Liver (tissue), 9 donors: Measurements from ENCODE around the gene TIAM2. TPM values are rescaled to one million over a fixed set of nuclear protein-coding genes. Genes with fewer than 3 reads are reported as not detected.

Experiments used
- DNase-seq: peaks from one replicate; pipeline ENCODE4 v3.0.0-alpha.2; 2017; ENCODE audit warnings: low spot score
- H3K27ac ChIP-seq, 2 donors: one replicate each; pipeline ENCODE4 v1.7.0; 2013; ENCODE audit warnings: inconsistent platforms in 2 of 2, low read length in 2 of 2, control low read depth in 1 of 2, low read depth in 1 of 2, mild to moderate bottlenecking in 1 of 2
- H3K27me3 ChIP-seq, 4 donors: one replicate each; pipeline versions ENCODE4 v1.6.1 to v1.7.0; 2013; ENCODE audit warnings: low read length in 3 of 4, inconsistent platforms in 1 of 4, mild to moderate bottlenecking in 1 of 4, moderate library complexity in 1 of 4; ENCODE audit not compliant: control insufficient read depth in 4 of 4, insufficient read depth in 4 of 4
- H3K36me3 ChIP-seq, 4 donors: one replicate each; pipeline versions ENCODE4 v1.6.1 to v1.7.0; 2013; ENCODE audit warnings: low read length in 3 of 4, mild to moderate bottlenecking in 3 of 4, low read depth in 1 of 4, moderate library complexity in 1 of 4; ENCODE audit not compliant: control insufficient read depth in 4 of 4, insufficient read depth in 3 of 4
- H3K4me1 ChIP-seq, 4 donors: one replicate each; pipeline versions ENCODE4 v1.6.1 to v1.7.0; 2013; ENCODE audit warnings: low read length in 3 of 4, mild to moderate bottlenecking in 3 of 4, moderate library complexity in 1 of 4; ENCODE audit not compliant: control insufficient read depth in 4 of 4, insufficient read depth in 4 of 4
- H3K4me3 ChIP-seq, 3 donors: one replicate each; pipeline versions ENCODE4 v1.6.1 to v1.7.0; 2013; ENCODE audit warnings: low read length in 3 of 3, control low read depth in 1 of 3, low read depth in 1 of 3, mild to moderate bottlenecking in 1 of 3
- H3K9ac ChIP-seq, 2 donors: one replicate each; pipeline ENCODE4 v1.7.0; 2013; ENCODE audit warnings: low read length in 2 of 2, mild to moderate bottlenecking in 2 of 2, moderate library complexity in 2 of 2, control low read depth in 1 of 2, low read depth in 1 of 2
- H3K9me3 ChIP-seq, 4 donors: one replicate each; pipeline versions ENCODE4 v1.6.1 to v1.7.0; 2013; ENCODE audit warnings: low read length in 3 of 4; ENCODE audit not compliant: control insufficient read depth in 4 of 4
- EGR1 ChIP-seq, 2 donors: IDR thresholded peaks; 2 replicates each; pipeline ENCODE4 v1.6.1; 2016 to 2018; ENCODE audit warnings: antibody characterized with exemption in 2 of 2, low read depth in 2 of 2
- FOXA1 ChIP-seq: IDR thresholded peaks from 2 replicates; pipeline ENCODE4 v1.6.1; 2016; ENCODE audit warnings: antibody characterized with exemption
- FOXA2 ChIP-seq: IDR thresholded peaks from 2 replicates; pipeline ENCODE4 v1.6.1; 2016; ENCODE audit warnings: antibody characterized with exemption
- GABPA ChIP-seq, 2 donors: IDR thresholded peaks in 1 of 2; conservative IDR thresholded peaks in 1 of 2; 2 replicates each; pipeline ENCODE4 v1.6.1; 2016; ENCODE audit warnings: antibody characterized with exemption in 2 of 2, mild to moderate bottlenecking in 1 of 2, moderate library complexity in 1 of 2
- HNF4A ChIP-seq, 2 donors: conservative IDR thresholded peaks; 2 replicates each; pipeline ENCODE4 v1.6.1; 2016; ENCODE audit warnings: antibody characterized with exemption in 2 of 2, mild to moderate bottlenecking in 2 of 2
- JUND ChIP-seq, 2 donors: IDR thresholded peaks; 2 replicates each; pipeline ENCODE4 v1.6.1; 2016; ENCODE audit warnings: antibody characterized with exemption in 2 of 2
- NR2F2 ChIP-seq: IDR thresholded peaks from 2 replicates; pipeline ENCODE4 v1.6.1; 2016; ENCODE audit warnings: antibody characterized with exemption
- RXRA ChIP-seq, 2 donors: IDR thresholded peaks; 2 replicates each; pipeline ENCODE4 v1.6.1; 2017 to 2018; ENCODE audit warnings: antibody characterized with exemption in 2 of 2, mild to moderate bottlenecking in 1 of 2
- SP1 ChIP-seq: IDR thresholded peaks from 2 replicates; pipeline ENCODE4 v1.6.1; 2018; ENCODE audit warnings: antibody characterized with exemption, mild to moderate bottlenecking
- TAF1 ChIP-seq: conservative IDR thresholded peaks from 2 replicates; pipeline ENCODE4 v1.6.1; 2016; ENCODE audit warnings: antibody characterized with exemption, mild to moderate bottlenecking
- YY1 ChIP-seq: IDR thresholded peaks from 2 replicates; pipeline ENCODE4 v1.6.1; 2016; ENCODE audit warnings: antibody characterized with exemption, mild to moderate bottlenecking
- WGBS: extraction: QIAGEN DNeasy Blood & Tissue Kit; methylation state at CpG from one replicate; pipeline ENCODE4 v1.1.7; 2013; 5-methylcytosine and 5-hydroxymethylcytosine counted together
- polyA plus RNA-seq, 2 donors: library from polyadenylated mRNA; stranded (reverse) in 1 of 2; unstranded in 1 of 2; fragments of 200-250 nt in 1 of 2; fragments of >200 nt in 1 of 2; fragmentation: Nextera tagmentation in 1 of 2; extraction: Ambion mirVana in 1 of 2; gene quantifications; one replicate each; pipeline versions ENCODE4 v1.2.1 to v1.2.3, GENCODE V29; 2013 to 2015
- total RNA-seq, 2 donors: library from RNA; depleted of rRNA; stranded (reverse); fragments of >200 nt; gene quantifications; one replicate each; pipeline ENCODE4 v1.2.3, GENCODE V29; 2014
- TF ChIP-seq, protein P1 (sequence below): IDR thresholded peaks from 2 replicates; pipeline ENCODE4 v1.6.1; 2016; ENCODE audit warnings: antibody characterized with exemption, mild to moderate bottlenecking
- TF ChIP-seq, protein P2 (sequence below): IDR thresholded peaks from 2 replicates; pipeline ENCODE4 v1.6.1; 2016; ENCODE audit warnings: antibody characterized with exemption
- TF ChIP-seq, protein P3 (sequence below): IDR thresholded peaks from 2 replicates; pipeline ENCODE4 v1.6.1; 2016; ENCODE audit warnings: antibody characterized with exemption
- TF ChIP-seq, protein P4 (sequence below): fragments of 150-350 bp; IDR thresholded peaks from 2 replicates; pipeline ENCODE4 v1.5.1; 2017; ENCODE audit warnings: improper control_type of control experiment, low read depth, low read length; ENCODE audit not compliant: missing input control
- donor health status: healthy.
- donor health status: healthy.
- donor health status: healthy.
- donor health status: healthy.
- donor health status: healthy.

Gene TIAM2
- total and polyA plus RNA-seq, 4 donors: 0.62 to 3.7 (median 2.4) TPM

DNA sequence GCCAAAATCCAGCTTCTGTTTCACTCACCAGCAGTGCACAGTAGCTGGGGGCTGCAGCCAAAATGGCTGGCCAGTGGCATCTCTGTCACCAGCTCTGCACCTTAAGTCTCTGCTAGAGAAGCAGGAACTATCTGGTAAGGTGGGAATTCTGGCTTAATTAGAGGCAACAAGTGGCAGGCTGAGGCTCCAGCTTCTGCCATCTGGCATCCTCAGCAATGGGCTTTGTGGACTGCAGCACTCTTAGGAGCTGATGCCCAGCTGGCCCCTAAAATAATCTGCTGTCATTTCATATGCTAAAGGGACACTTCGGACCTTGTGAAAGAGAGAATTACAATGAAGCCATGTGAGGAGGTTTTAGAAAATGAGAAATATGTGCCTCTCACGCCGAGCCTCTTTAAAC lies 264.1 kb downstream of the TIAM2 start:
- Histone ChIP-seq H3K36me3 (peaks cover 8 to 50% (median 34%) of the 10 kb centered on the region in 4 donors), H3K4me3 (no peak overlapping the region)

DNA sequence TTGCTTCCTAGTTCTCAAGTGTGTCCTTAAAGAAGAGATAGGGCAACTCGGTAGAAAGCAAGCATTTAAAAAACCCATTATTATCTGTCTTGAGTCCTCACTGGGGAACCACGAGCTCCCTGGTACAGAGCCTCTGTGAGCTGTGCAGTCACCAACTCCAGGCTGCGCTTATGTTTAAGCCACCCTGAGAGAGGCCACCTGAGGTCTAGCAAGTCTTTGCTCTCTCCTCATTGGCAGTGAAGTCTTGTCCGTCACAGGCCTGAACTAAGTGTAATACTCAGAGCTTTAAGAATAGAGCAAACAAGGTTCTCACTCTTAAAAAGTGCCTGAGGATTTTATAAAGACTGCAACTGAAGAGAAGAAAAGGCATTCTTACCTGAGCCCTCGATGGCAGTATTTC lies 264.8 kb downstream of the TIAM2 start:
- 96% methylated on average over 5 of the region's 5 CpGs for WGBS
- H3K9me3 ChIP-seq: no peaks in the 10 kb centered on the region
- TF ChIP-seq EGR1 (IDR thresholded peaks at IDR 0.05; ENCODE audit: low read depth in 2 of 2) (no peak), NR2F2 (no peak), RXRA (IDR thresholded peaks at IDR 0.05) (no peak), YY1 (no peak), JUND (IDR thresholded peaks at IDR 0.05) (no peak), FOXA1 (no peak), GABPA (IDR thresholded peaks at IDR 0.05 in 1 of 2, conservative IDR thresholded peaks at IDR 0.05 in 1 of 2) (no peak), FOXA2 (no peak), HNF4A (conservative IDR thresholded peaks at IDR 0.05) (no peak), SP1 (no peak)
- TF ChIP-seq, protein P1, sequence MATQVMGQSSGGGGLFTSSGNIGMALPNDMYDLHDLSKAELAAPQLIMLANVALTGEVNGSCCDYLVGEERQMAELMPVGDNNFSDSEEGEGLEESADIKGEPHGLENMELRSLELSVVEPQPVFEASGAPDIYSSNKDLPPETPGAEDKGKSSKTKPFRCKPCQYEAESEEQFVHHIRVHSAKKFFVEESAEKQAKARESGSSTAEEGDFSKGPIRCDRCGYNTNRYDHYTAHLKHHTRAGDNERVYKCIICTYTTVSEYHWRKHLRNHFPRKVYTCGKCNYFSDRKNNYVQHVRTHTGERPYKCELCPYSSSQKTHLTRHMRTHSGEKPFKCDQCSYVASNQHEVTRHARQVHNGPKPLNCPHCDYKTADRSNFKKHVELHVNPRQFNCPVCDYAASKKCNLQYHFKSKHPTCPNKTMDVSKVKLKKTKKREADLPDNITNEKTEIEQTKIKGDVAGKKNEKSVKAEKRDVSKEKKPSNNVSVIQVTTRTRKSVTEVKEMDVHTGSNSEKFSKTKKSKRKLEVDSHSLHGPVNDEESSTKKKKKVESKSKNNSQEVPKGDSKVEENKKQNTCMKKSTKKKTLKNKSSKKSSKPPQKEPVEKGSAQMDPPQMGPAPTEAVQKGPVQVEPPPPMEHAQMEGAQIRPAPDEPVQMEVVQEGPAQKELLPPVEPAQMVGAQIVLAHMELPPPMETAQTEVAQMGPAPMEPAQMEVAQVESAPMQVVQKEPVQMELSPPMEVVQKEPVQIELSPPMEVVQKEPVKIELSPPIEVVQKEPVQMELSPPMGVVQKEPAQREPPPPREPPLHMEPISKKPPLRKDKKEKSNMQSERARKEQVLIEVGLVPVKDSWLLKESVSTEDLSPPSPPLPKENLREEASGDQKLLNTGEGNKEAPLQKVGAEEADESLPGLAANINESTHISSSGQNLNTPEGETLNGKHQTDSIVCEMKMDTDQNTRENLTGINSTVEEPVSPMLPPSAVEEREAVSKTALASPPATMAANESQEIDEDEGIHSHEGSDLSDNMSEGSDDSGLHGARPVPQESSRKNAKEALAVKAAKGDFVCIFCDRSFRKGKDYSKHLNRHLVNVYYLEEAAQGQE: no peak
- TF ChIP-seq, protein P2, sequence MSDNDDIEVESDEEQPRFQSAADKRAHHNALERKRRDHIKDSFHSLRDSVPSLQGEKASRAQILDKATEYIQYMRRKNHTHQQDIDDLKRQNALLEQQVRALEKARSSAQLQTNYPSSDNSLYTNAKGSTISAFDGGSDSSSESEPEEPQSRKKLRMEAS: no peak

More for the DNA sequence above, 264.1 kb downstream of the TIAM2 start:
- WGBS: 96% methylated on average over 3 of the region's 3 CpGs
- no peaks in the 10 kb centered on the region for H3K4me1 ChIP-seq
- no peaks in the 10 kb centered on the region for H3K9me3 ChIP-seq
- no peak overlapping the region for H3K27ac ChIP-seq
- H3K9ac ChIP-seq: no peak overlapping the region
- DNase-seq: no peak
- TF ChIP-seq YY1 (no peak), SP1 (no peak), TAF1 (no peak), EGR1 (IDR thresholded peaks at IDR 0.05; ENCODE audit: low read depth in 2 of 2) (no peak), NR2F2 (no peak), FOXA1 (no peak), GABPA (IDR thresholded peaks at IDR 0.05 in 1 of 2, conservative IDR thresholded peaks at IDR 0.05 in 1 of 2) (no peak), JUND (IDR thresholded peaks at IDR 0.05) (no peak), RXRA (IDR thresholded peaks at IDR 0.05) (no peak), FOXA2 (no peak)
- TF ChIP-seq, protein P2: no peak
- TF ChIP-seq, protein P3, sequence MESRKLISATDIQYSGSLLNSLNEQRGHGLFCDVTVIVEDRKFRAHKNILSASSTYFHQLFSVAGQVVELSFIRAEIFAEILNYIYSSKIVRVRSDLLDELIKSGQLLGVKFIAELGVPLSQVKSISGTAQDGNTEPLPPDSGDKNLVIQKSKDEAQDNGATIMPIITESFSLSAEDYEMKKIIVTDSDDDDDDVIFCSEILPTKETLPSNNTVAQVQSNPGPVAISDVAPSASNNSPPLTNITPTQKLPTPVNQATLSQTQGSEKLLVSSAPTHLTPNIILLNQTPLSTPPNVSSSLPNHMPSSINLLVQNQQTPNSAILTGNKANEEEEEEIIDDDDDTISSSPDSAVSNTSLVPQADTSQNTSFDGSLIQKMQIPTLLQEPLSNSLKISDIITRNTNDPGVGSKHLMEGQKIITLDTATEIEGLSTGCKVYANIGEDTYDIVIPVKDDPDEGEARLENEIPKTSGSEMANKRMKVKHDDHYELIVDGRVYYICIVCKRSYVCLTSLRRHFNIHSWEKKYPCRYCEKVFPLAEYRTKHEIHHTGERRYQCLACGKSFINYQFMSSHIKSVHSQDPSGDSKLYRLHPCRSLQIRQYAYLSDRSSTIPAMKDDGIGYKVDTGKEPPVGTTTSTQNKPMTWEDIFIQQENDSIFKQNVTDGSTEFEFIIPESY: no peak
- TF ChIP-seq, protein P4, sequence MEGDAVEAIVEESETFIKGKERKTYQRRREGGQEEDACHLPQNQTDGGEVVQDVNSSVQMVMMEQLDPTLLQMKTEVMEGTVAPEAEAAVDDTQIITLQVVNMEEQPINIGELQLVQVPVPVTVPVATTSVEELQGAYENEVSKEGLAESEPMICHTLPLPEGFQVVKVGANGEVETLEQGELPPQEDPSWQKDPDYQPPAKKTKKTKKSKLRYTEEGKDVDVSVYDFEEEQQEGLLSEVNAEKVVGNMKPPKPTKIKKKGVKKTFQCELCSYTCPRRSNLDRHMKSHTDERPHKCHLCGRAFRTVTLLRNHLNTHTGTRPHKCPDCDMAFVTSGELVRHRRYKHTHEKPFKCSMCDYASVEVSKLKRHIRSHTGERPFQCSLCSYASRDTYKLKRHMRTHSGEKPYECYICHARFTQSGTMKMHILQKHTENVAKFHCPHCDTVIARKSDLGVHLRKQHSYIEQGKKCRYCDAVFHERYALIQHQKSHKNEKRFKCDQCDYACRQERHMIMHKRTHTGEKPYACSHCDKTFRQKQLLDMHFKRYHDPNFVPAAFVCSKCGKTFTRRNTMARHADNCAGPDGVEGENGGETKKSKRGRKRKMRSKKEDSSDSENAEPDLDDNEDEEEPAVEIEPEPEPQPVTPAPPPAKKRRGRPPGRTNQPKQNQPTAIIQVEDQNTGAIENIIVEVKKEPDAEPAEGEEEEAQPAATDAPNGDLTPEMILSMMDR: no peak
- TF ChIP-seq, protein P1: no peak
- H3K27me3 ChIP-seq: no peaks in the 10 kb centered on the region

More for the DNA sequence above, 264.8 kb downstream of the TIAM2 start:
- Histone ChIP-seq H3K9ac (no peak overlapping the region), H3K4me3 (no peak overlapping the region), H3K4me1 (no peaks in the 10 kb centered on the region), H3K36me3 (peaks cover 8 to 49% (median 32%) of the 10 kb centered on the region in 4 donors), H3K27me3 (no peaks in the 10 kb centered on the region), H3K27ac (no peak overlapping the region)
- DNase-seq: no peak
